Left kidney (tissue), 2 donors: ENCODE measurements around the gene SCAF4. TPM values are rescaled to one million over a fixed set of nuclear protein-coding genes. Genes with fewer than 3 reads are reported as not detected.
"Not testable (repeated sequence)": the region's sequence is repeated elsewhere in the genome, so short reads cannot be mapped to it uniquely, and the experiment has no call there.

Experiments used
- DNase-seq: peaks from one replicate; pipeline ENCODE4 v3.0.0-alpha.2; 2013
- polyA plus RNA-seq: library from polyadenylated mRNA; unstranded; fragments of 120-200 nt; gene quantifications from one replicate; pipeline ENCODE4 v1.2.1, GENCODE V29; 2013; ENCODE audit not compliant: insufficient read length

SCAF4 gene
- polyA plus RNA-seq, 1 donor, result 49.4 TPM

DNA sequence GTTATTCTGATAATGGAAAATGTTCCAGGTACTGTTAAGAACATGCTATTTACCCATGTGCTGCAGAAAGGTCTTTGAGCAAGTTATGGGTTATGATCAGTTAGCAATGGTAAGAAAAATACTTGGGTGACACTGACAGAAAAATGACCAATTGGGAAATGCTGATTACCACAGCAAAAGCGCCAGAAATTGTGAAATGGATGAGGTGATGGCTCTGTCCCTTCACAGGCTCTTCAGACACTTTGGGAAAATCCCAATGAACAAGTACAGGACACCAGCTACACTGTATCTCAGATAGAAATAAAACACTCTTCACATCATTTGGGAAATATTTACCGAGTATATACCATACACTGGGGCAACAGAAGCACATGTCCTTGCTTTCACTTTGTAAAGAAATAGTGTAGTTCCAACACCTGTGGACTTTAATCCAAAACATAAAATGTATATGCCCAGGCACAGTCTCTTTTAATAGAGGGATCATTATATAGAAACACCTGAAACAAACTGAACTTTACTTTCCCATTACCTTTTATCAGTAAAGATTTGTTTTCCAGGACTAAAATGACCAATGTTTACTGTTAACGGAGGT, 58.5 kb downstream of the SCAF4 start:
- DNase-seq, result no peak

DNA sequence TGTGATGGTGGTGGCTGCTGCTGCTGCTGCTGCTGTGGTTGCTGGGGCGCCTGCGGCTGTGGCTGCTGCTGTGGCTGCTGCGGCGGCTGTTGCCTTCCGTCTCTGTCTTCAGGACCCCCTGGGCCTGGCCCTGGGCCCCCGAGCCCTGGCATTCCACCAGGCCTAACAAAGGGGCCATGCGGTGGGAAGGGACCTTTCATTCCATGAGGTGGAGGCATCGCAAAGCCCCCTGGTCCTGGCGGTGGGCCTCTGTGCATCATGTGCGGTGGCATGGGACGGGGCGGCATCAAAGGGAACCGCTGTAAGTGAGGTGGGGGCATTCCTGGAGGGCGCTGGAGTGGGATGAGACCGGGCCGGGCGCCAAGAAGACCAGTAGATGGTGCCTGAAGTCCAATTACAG, 60.0 kb downstream of the SCAF4 start:
- no peak for DNase-seq

DNA sequence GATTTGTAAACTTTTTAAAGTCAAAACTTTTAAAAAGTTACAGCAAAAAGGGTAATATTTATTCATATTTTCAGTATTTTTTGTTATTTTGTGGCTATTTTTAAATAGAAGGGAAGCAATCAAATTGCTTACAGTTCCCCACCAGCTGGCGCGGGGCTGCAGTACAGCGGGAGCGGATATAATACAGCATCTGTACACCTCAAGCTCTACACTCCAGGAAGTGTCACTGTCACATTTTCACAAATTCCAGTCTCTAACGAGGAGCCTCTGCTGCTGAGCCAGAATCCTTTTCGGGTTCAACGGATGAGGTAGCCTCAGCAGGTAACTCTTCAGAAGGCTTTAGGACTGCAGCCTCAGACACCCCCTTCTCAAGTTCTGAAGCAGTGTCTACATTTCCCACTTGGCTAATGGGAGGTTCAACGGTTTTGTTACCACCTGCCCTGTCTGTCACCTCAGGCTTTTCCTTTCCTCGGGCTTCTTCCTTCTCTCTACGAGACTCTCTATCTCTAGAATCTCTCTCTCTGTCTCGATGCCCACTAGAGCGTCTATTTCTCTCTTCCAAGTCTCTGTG, 60.7 kb downstream of the SCAF4 start:
- DNase-seq, result no peak

DNA sequence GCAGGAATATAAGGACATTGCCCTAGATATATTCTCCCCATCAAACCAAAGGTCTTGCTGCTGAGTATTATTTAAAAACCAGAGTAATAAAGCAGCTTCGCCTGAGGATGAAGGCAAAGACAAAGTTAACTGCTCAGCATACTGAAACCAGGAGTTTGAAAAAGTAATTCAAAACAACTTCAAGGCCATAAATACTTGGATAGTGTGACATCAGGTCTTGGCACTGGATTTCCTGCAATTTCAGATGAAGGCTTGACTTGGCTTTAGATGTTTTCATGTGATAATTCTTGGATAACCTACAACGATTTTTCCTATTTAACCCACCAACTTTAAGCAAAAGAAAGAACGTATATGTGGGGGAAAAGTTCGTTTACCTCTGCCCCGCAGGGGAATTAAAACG, 61.8 kb downstream of the SCAF4 start:
- DNase-seq, result no peak

DNA sequence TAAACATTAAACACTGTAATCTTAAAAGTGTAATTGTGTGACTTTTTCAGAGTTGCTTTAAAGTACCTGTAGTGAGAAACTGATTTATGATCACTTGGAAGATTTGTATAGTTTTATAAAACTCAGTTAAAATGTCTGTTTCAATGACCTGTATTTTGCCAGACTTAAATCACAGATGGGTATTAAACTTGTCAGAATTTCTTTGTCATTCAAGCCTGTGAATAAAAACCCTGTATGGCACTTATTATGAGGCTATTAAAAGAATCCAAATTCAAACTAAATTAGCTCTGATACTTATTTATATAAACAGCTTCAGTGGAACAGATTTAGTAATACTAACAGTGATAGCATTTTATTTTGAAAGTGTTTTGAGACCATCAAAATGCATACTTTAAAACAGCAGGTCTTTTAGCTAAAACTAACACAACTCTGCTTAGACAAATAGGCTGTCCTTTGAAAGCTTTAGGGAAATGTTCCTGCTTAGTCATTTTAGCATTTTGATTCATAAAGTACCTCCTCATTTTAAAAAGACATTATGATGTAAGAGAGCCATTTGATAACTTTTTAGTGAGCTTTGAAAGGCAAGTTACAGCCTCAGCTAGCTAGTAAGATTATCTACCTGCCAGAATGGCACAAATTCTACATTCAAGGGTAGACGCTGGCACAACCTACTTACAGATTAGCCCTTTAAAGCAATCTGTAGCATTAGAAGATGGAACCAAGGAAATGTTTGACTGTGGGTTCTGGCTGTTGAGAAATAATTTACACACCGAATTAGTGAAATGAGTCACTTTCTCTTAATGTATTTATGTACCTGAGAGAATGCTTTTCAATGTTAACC, 63.0 kb downstream of the SCAF4 start:
- no peak for DNase-seq

DNA sequence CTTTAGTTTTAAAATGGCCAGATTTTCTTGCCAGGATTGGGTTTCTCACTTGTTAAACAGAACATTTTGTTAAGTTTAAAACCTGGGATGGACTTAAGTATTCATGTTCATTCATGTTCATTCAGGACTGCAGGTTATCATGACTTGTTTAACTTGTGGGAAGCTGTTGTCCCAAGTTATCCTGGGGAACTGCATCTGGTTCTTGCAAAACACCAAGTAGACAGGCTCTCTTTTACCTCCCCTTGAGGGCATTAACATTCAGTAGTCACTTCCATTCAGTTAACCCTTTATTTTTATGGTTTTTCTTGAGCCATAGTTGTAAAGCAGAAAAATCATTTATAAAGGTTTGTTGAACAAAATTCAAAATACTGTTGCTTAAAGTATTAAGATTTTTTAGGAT, 64.3 kb downstream of the SCAF4 start:
- no peak for DNase-seq

DNA sequence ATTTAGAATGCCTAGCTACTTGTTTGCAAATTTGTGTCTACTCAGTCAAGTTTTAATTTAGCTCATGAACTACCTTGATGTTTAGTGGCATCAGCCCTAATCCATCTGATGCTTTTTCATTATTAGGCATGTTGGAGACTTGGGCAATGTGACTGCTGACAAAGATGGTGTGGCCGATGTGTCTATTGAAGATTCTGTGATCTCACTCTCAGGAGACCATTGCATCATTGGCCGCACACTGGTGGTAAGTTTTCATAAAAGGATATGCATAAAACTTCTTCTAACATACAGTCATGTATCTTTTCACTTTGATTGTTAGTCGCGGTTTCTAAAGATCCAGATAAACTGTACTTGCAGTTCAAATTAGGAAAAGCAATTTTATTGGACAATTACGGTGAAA, 64.8 kb downstream of the SCAF4 start:
- DNase-seq, result no peak

DNA sequence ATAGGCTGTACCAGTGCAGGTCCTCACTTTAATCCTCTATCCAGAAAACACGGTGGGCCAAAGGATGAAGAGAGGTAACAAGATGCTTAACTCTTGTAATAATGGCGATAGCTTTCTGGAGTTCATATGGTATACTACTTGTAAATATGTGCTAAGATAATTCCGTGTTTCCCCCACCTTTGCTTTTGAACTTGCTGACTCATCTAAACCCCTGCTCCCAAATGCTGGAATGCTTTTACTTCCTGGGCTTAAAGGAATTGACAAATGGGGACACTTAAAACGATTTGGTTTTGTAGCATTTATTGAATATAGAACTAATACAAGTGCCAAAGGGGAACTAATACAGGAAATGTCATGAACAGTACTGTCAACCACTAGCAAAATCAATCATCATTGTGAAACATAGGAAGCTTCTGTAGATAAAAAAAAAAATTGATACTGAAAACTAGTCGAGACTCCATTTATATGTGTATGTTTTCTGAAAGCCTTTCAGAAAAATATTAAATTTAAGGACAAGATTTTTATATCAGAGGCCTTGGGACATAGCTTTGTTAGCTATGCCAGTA, 65.4 kb downstream of the SCAF4 start:
- DNase-seq, result no peak

DNA sequence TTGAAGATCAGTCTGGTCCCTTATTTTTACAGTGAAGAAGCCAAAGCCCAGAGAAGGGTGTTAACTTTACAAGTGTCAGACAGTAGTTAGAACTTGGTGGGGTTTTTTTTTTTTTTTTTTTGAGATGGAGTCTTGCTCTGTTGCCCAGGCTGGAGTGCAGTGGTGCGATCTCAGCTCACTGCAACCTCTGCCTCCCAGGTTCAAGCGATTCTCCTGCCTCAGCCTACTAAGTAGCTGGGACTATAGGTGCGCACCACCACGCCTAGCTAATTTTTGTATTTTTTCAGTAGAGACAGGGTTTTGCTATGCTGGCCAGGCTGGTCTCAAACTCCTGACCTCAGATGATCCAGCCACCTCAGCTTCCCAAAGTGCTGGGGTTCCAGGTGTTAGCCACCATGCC, 66.0 kb downstream of the SCAF4 start:
- not testable (repeated sequence) for DNase-seq

DNA sequence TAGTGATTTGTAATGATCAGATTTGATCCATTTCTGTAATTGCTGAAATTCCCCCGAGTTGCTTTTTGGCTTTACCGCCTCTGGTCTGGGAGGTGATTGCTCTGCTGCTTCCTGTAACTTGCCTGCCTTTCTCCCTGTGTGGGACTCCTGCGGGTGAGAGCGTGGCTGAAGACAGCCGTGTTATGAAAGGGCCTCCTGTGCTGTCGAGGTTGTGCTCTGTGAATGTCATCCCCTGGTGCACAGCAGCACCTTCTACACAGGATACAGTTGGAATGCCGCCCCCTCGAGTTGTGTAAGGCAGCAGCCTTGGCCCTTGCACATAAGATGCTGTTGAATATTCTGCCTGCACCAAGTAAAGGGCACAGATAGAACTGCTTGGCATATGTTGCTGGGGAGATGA, 66.5 kb downstream of the SCAF4 start:
- no peak for DNase-seq

DNA sequence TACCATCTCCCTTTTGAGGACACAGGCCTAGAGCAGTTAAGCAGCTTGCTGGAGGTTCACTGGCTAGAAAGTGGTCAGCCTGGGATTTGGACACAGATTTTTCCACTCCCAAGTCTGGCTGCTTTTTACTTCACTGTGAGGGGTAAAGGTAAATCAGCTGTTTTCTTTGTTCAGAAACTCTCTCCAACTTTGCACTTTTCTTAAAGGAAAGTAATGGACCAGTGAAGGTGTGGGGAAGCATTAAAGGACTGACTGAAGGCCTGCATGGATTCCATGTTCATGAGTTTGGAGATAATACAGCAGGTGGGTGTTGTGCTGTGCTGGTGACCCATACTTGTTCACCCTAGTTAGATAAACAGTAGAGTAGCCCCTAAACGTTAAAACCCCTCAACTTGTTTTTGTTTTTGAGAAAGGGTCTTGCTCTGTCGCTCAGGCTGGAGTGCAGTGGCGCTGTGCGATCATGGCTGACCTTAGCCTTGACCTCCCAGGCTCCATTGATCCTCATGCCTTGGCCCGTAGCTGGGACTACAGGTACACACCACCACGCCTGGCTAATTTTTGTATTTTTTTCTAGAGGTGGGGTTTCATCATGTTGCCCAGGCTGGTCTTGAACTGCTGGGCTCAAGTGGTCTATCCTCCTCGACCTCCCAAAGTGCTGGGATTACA, 68.2 kb downstream of the SCAF4 start:
- no peak for DNase-seq

DNA sequence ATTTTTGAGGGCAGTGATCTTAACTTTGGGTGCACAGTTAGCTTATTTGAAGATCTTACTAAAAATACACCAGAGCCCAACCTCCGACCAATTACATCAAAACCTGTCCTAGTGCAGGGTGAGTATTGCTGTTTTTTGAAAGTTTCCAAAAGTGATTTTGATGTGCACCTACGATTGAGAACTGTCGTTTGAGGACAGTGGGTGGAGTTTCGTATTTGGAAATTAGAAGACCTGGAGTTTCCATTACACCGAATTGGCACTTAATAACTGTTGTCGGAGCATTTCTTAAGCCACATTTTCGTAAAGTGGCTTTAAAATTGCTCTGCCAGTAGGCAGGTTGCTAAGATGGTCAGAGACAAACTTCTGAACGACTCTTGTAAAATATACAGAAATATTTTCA, 71.3 kb downstream of the SCAF4 start:
- no peak for DNase-seq

DNA sequence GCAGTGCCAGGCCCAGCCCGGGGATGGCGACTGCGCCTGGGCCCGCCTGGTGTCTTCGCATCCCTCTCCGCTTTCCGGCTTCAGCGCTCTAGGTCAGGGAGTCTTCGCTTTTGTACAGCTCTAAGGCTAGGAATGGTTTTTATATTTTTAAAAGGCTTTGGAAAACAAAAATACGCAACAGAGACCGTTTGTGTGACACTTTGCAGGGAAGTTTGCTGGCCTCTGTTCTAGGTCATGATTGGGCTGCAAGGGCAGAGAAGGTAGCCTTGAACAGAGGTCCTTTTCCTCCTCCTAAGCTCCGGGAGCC, 71.7 kb downstream of the SCAF4 start:
- DNase-seq, result peak; percentile 33

DNA sequence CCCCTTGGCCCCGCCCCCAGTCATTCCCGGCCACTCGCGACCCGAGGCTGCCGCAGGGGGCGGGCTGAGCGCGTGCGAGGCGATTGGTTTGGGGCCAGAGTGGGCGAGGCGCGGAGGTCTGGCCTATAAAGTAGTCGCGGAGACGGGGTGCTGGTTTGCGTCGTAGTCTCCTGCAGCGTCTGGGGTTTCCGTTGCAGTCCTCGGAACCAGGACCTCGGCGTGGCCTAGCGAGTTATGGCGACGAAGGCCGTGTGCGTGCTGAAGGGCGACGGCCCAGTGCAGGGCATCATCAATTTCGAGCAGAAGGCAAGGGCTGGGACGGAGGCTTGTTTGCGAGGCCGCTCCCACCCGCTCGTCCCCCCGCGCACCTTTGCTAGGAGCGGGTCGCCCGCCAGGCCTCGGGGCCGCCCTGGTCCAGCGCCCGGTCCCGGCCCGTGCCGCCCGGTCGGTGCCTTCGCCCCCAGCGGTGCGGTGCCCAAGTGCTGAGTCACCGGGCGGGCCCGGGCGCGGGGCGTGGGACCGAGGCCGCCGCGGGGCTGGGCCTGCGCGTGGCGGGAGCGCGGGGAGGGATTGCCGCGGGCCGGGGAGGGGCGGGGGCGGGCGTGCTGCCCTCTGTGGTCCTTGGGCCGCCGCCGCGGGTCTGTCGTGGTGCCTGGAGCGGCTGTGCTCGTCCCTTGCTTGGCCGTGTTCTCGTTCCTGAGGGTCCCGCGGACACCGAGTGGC, 72.2 kb downstream of the SCAF4 start, which contains the start of gene SOD1:
TSS of gene SOD1 (plus strand) at position 158 of the 723 bp plus-strand sequence. CDS start at position 235, 77 bp downstream.
- DNase-seq, result peak; percentile 91

DNA sequence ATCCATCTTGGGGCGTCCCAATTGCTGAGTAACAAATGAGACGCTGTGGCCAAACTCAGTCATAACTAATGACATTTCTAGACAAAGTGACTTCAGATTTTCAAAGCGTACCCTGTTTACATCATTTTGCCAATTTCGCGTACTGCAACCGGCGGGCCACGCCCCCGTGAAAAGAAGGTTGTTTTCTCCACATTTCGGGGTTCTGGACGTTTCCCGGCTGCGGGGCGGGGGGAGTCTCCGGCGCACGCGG, 72.7 kb downstream of the SCAF4 start:
- no peak for DNase-seq

DNA sequence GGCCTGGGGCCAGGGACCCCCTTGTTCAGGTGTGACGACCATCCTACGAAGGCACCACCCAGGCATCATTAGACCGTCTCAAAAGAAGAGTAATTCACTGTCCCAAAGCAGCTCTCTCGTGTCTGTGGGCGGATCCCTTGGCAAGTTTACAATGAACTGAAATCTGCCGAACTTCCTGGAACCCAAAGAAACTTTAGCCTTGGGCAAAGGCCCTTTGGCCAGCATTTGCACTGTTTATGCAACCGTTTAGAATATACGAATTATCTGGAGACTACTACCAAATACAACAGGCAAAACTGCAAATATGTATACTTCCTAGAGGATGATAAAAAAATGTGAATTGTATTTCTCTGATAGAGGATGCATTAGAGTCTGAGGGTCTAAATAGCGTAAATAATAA, 73.9 kb downstream of the SCAF4 start:
- no peak for DNase-seq

DNA sequence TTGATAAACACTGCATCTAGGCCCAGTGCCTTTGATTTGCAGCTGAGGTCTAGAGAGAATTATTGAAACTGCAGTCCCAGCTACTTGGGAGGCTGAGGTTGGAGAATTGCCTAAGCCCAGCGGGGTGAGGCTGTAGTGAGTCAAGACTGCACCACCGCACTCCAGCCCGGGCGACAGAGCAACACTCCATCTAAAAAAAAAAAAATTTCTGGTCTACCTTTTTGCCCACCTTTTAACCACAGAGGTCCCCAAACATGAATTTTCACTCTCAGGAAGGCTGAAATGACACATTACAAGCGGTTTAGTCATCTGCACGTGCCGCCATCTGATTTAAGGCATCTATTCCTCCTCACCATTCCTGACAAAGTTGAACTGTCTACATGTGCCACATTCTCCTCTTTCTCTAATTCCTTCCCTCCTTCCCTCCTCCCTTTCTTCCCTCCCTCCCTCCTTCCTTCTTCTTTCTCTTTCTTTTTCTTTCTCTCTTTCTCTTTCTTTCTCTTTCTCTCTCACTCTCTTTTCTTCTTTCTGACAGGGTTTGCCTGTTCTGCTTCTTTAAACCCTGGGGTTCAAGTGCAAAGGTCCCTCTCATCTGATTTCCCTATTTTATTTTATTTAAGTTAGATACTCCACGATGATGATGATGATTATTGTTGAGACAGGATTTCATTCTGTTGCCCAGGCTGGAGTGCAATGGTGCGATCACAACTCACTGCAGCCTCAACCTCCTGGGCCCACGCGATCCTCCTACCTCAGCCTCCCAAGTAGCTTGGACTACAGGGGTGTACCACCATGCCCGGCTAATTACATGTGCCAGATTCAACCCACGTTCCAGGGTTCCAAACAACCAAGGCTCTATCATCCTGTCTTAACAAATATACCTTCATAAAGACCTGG, 75.5 kb downstream of the SCAF4 start:
- DNase-seq, result no peak

DNA sequence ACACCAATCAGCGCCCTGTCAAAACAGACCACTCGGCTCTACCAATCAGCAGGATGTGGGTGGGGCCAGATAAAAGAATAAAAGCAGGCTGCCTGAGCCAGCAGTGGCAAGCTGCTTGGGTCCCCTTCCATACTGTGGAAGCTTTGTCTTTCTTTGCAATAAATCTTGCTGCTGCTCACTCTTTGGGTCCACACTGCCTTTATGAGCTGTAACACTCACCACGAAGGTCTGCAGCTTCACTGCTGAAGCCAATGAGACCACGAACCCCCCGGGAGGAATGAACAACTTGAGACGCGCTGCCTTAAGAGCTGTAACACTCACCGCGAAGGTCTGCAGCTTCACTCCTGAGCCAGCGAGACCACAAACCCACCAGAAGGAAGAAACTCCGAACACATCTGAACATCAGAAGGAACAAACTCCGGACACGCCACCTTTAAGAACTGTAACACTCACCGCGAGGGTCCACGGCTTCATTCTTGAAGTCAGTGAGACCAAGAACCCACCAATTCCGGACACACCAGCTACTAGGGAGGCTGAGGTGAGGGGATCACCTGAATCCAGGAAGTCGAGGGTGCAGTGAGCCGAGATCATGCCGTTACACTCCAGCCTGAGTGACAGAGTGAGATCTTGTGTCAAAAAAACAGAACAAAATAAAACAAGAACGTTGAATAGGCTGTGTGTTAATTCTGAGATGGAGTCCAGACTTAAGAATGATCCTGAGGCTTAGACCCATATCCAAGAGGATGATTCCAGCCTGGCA, 76.9 kb downstream of the SCAF4 start:
- not testable (repeated sequence) for DNase-seq

DNA sequence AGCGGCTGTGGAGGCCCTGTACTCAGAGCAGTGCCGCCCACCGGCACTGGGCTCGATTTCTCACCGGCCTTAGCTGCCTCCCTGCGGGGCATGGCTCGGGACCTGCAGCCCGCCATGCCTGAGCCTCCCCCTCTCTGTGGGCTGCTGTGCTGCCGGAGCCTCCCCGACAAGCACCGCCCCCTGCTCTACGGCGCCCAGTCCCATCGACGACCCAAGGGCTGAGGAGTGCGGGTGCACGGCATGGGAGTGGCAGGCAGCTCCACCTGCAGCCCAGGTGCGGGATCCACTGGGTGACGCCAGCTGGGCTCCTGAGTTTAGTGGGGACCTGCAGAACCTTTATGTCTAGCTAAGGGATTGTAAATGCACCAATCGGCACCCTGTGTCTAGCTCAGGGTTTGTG, 77.6 kb downstream of the SCAF4 start:
- no peak for DNase-seq

DNA sequence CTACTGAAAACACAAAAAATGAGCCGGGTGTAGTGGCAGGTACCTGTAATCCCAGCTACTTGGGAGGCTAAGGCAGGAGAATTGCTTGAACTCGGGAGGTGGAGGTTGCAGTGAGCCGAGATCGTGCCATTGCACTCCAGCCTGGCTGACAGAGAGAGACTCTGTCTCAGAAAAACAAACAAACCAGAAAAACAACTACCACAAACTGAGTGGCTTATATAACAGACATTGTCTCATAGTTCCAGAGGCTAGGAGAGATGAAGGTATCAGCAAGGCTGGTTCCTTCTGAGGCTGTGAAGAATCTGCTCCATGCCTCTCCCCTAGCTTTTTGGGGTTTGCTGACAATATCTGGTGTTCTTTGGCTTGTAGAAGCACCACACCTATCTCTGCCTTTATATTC, 80.4 kb downstream of the SCAF4 start:
- DNase-seq, result not testable (repeated sequence)

DNA sequence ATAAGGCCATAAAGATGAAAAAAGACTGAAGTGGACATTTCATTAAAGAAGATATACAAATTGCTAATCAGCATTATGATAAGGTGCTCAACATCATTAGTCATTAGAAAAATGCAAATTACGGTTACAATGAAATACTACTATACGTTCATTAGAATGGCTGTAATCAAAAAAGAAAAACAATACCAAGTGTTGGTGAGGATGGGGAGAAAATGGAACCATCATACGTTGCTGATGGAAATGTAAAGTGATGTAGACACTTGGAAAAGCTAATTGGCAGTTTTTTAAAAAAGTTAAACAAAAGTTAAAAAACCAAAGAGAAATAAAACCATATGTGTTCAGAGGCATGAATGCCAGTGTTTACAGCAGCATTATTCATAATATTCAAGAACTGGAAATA, 81.0 kb downstream of the SCAF4 start:
- no peak for DNase-seq
